Measurements from ENCODE around the gene POLR3C. TPM values are rescaled to one million over a fixed set of nuclear protein-coding genes. Genes with fewer than 3 reads are reported as not detected.

The POLR3C gene
- total and polyA plus RNA-seq, 2 of the 4 experiments (the other 2 are of a cell fraction) = 47.0 to 94.1 TPM

GRCh38 chr1:145893306-145894055 lies 69.5 kb downstream of the POLR3C start:
- Histone ChIP-seq H3K9ac (ENCODE audit: low read depth, low read length) (no peak overlapping the region), H3K56ac (ENCODE audit: extremely low read depth, insufficient read depth, low read length) (no peak overlapping the region; the same call in 1 of the 2 replicates), H4K5ac (ENCODE audit: low read depth, low read length) (peak overlapping the region; percentile 31; the same call in 1 of the 2 replicates), H2BK15ac (ENCODE audit: low read depth, low read length) (peak overlapping the region; percentile 76; the same call in 1 of the 3 replicates), H2BK20ac (ENCODE audit: low read depth, low read length) (peak overlapping the region; percentile 89), H3K9me3 (ENCODE audit: control insufficient read depth, insufficient read depth, low read length) (no peaks in the 10 kb centered on the region), H2BK120ac (ENCODE audit: low read depth, low read length) (peak overlapping the region; percentile 95), H3K9me1 (ENCODE audit: insufficient read depth, low read length) (peaks cover 15% of the 10 kb centered on the region), H3K18ac (ENCODE audit: low read depth, low read length) (no peak overlapping the region), H3K27ac (ENCODE audit: insufficient read depth, low read length) (no peak overlapping the region), H2AFZ (replicated peaks; ENCODE audit: low read length, poor library complexity) (peak overlapping the region; percentile 19), H3K4me3 (ENCODE audit: insufficient read depth, low read depth, low read length) (no peak overlapping the region), H3K36me3 (ENCODE audit: control insufficient read depth, insufficient read depth, low read length) (no peaks in the 10 kb centered on the region), H3K4me2 (ENCODE audit: low read depth, low read length) (no peak overlapping the region), H3K4ac (ENCODE audit: low read depth, low read length) (peak overlapping the region; percentile 96), H3K27me3 (ENCODE audit: control insufficient read depth, insufficient read depth, low read length) (no peaks in the 10 kb centered on the region), H4K91ac (ENCODE audit: insufficient read depth, low read depth, low read length) (peak overlapping the region; percentile 92), H3K4me1 (ENCODE audit: control insufficient read depth, insufficient read depth, low read length) (peaks cover 12% of the 10 kb centered on the region), H2AK5ac (ENCODE audit: low read depth, low read length) (peak overlapping the region; percentile 71), H4K20me1 (ENCODE audit: insufficient read depth, low read length) (no peaks in the 10 kb centered on the region), H3K23ac (ENCODE audit: low read depth, low read length) (no peak overlapping the region), H2BK5ac (ENCODE audit: low read depth, low read length, poor library complexity, severe bottlenecking) (peak overlapping the region; percentile 88), H4K8ac (ENCODE audit: low read depth in 2 of 2, low read length in 2 of 2) (peak overlapping the region; percentile 85 to 92; a peak in 2 of 4 replicates), H3K14ac (replicated peaks; ENCODE audit: low read depth, low read length) (peak overlapping the region; percentile 93), H3K79me1 (ENCODE audit: low read depth in 1 of 2, low read length in 2 of 2) (peaks cover 0 to 4% of the 10 kb centered on the region in 2 experiments; a peak in 1 of 4 replicates), H2AK9ac (replicated peaks; ENCODE audit: low read depth, low read length, poor library complexity) (peak overlapping the region; percentile 90)
- ChIA-PET CTCF (interaction anchor here (1.2 to 2.5 kb wide), 6 partner anchors 15 to 124 kb away, joined by 3 to 24 read pairs (median 8); partner anchors contain the start of genes ITGA10 and NUDT17), POLR2A (ENCODE audit: unreplicated experiment) (interaction anchor here (0.5 kb wide), 1 partner anchor 88 kb away, joined by 3 read pairs; no protein-coding TSS in a partner anchor)
- in situ Hi-C loops (cut with MboI; ENCODE audit: low sequenced_read_pairs) = no loop called here
- no TSS peak for BruUV-seq (replicated peaks)
- ATAC-seq (ENCODE audit: low read depth) = no peak
- WGBS, 2 experiments (ENCODE audit: extremely low coverage in 2 of 2, insufficient read length in 1 of 2) = 92% methylated on average over 5 of the region's 7 CpGs; no CpG with 5 or more reads in 1 of the 2 experiments
- intact Hi-C loops (cut with micrococcal nuclease) = loop anchor here (2.0 to 10.0 kb wide), 2 partner anchors 25 to 61 kb away; partner anchors contain the start of genes LIX1L and PEX11B
- dilution Hi-C loops (cut with HindIII; ENCODE audit: low sequenced_read_pairs, unreplicated experiment) = no loop called here
- TF ChIP-seq RCOR1 (IDR thresholded peaks at IDR 0.05; ENCODE audit: insufficient replicate concordance, low read length) (no peak), NFE2L2 (IDR thresholded peaks at IDR 0.05; ENCODE audit: low read depth, low read length) (no peak), CEBPB (IDR thresholded peaks at IDR 0.05; ENCODE audit: low read depth, low read length) (no peak), MXI1 (IDR thresholded peaks at IDR 0.05; ENCODE audit: borderline replicate concordance, low read depth, low read length) (no peak), POLR2A (IDR thresholded peaks at IDR 0.05; ENCODE audit: low read depth, low read length) (no peak), MAZ (IDR thresholded peaks at IDR 0.05; ENCODE audit: borderline replicate concordance, low read depth, low read length) (no peak), SMC3 (IDR thresholded peaks at IDR 0.05; ENCODE audit: low read depth, low read length) (no peak), FOS (IDR thresholded peaks at IDR 0.05; ENCODE audit: low read depth, low read length) (no peak), USF2 (IDR thresholded peaks at IDR 0.05; ENCODE audit: low read depth, low read length) (no peak)
- no peak for DNase-seq
